CD4-positive, alpha-beta memory T cell (primary cell): ENCODE measurements around the gene ADGRD1. TPM values are rescaled to one million over a fixed set of nuclear protein-coding genes. Genes with fewer than 3 reads are reported as not detected.

Experiments
- CTCF ChIA-PET: fragments of 350-600 bp; sonication (Branson Sonifier 250); formaldehyde crosslinking; loops from one replicate; lab custom pipeline; 2021; ENCODE audit warnings: inconsistent platforms; ENCODE audit not compliant: partially characterized antibody; lab: Charles Lee
- POLR2A ChIA-PET: fragments of 350-600 bp; sonication (Branson Sonifier 250); formaldehyde crosslinking; loops from one replicate; lab custom pipeline; 2021; ENCODE audit not compliant: partially characterized antibody; lab: Charles Lee
- DNase-seq, 5 donors: peaks; one replicate each; pipeline versions ENCODE4 v3.0.0 to v3.0.0-alpha.2; 2020 to 2022; ENCODE audit warnings: mixed read lengths in 1 of 5
- H3K27ac ChIP-seq: one replicate; pipeline ENCODE4 v1.7.0; 2013; ENCODE audit warnings: low read depth, low read length
- H3K27me3 ChIP-seq: 2 replicates; pipeline ENCODE4 v1.7.0; 2013; ENCODE audit warnings: mild to moderate bottlenecking, low read length, moderate library complexity; ENCODE audit not compliant: insufficient read depth
- H3K36me3 ChIP-seq: 2 replicates; pipeline ENCODE4 v1.7.0; 2013; ENCODE audit warnings: mild to moderate bottlenecking, low read length, moderate library complexity; ENCODE audit not compliant: insufficient read depth
- H3K4me1 ChIP-seq: 2 replicates; pipeline ENCODE4 v1.7.0; 2013; ENCODE audit warnings: mild to moderate bottlenecking, low read length, moderate library complexity; ENCODE audit not compliant: insufficient read depth
- H3K4me3 ChIP-seq, 2 donors: one replicate each; pipeline ENCODE4 v1.7.0; 2013; ENCODE audit warnings: low read length in 2 of 2, mild to moderate bottlenecking in 1 of 2
- H3K9me3 ChIP-seq, 2 donors: one replicate each; pipeline ENCODE4 v1.7.0; 2013; ENCODE audit warnings: low read length in 2 of 2, control low read depth in 1 of 2; ENCODE audit not compliant: control insufficient read depth in 1 of 2
- H3K27ac Mint-ChIP-seq, 7 donors: one replicate each; pipeline ENCODE4 v1.8.0; 2020 to 2021; ENCODE audit warnings: mixed read lengths in 7 of 7, mild to moderate bottlenecking in 6 of 7, inconsistent platforms in 3 of 7, moderate library complexity in 3 of 7
- H3K27me3 Mint-ChIP-seq, 2 donors: one replicate each; pipeline ENCODE4 v1.8.0; 2020 to 2021; ENCODE audit warnings: mixed read lengths in 2 of 2
- H3K36me3 Mint-ChIP-seq, 2 donors: one replicate each; pipeline ENCODE4 v1.8.0; 2020 to 2021; ENCODE audit warnings: mixed read lengths in 2 of 2, inconsistent platforms in 1 of 2, mild to moderate bottlenecking in 1 of 2
- H3K4me1 Mint-ChIP-seq, 4 donors: one replicate each; pipeline ENCODE4 v1.8.0; 2020 to 2021; ENCODE audit warnings: mixed read lengths in 4 of 4, mild to moderate bottlenecking in 1 of 4
- H3K4me3 Mint-ChIP-seq, 8 donors: one replicate each; pipeline ENCODE4 v1.8.0; 2020 to 2021; ENCODE audit warnings: mixed read lengths in 8 of 8, mild to moderate bottlenecking in 7 of 8, moderate library complexity in 6 of 8, inconsistent platforms in 3 of 8
- H3K9me3 Mint-ChIP-seq, 8 donors: one replicate each; pipeline ENCODE4 v1.8.0; 2020 to 2021; ENCODE audit warnings: mixed read lengths in 8 of 8, mild to moderate bottlenecking in 5 of 8, inconsistent platforms in 3 of 8, moderate library complexity in 1 of 8
- intact Hi-C: fragments of 100-400 bp; cut with micrococcal nuclease; formaldehyde crosslinking; loops from one replicate; pipeline ENCODE4 v1.15.1; 2023
- polyA plus RNA-seq, 2 donors: library from polyadenylated mRNA; unstranded; fragments of 300-500 nt; fragmentation: Illumina TruSeq; gene quantifications; one replicate each; pipeline ENCODE4 v1.2.3, GENCODE V29; 2021
- total RNA-seq, 2 experiments: library from RNA; stranded (reverse); gene quantifications; one replicate each; pipeline ENCODE4 v1.2.3, GENCODE V29; 2021

Gene ADGRD1
- total and polyA plus RNA-seq, 4 experiments from 2014 or later, result not detected

- H3K27ac Mint-ChIP-seq, result no peak overlapping the region
- POLR2A ChIA-PET, result no interaction called here
- Histone ChIP-seq H3K27me3 (no peaks in the 10 kb centered on the region), H3K4me1 (no peaks in the 10 kb centered on the region), H3K36me3 (no peaks in the 10 kb centered on the region), H3K9me3 (no peaks in the 10 kb centered on the region), H3K27ac (no peak overlapping the region), H3K4me3 (no peak overlapping the region)
- H3K27me3 Mint-ChIP-seq, result no peaks in the 10 kb centered on the region
- intact Hi-C loops, result no loop called here
- CTCF ChIA-PET, result interaction anchor here (0.6 kb wide), 1 partner anchor 209 kb away, joined by 4 read pairs; no protein-coding TSS in a partner anchor
- no peaks in the 10 kb centered on the region for H3K36me3 Mint-ChIP-seq
- no peak for DNase-seq
- peaks cover 0 to 4% (median 0%) of the 10 kb centered on the region in 8 donors for H3K9me3 Mint-ChIP-seq
- H3K4me3 Mint-ChIP-seq, result no peak overlapping the region
- H3K4me1 Mint-ChIP-seq, result peaks cover 0 to 3% (median 0%) of the 10 kb centered on the region in 4 donors
Measured at GRCh38 chr12:131045705-131046460, 92.2 kb downstream of the ADGRD1 start.

GRCh38 chr12:131046813-131047788 is 93.4 kb downstream of the ADGRD1 start:
- Histone ChIP-seq H3K36me3 (no peaks in the 10 kb centered on the region), H3K4me3 (no peak overlapping the region), H3K27me3 (no peaks in the 10 kb centered on the region), H3K4me1 (no peaks in the 10 kb centered on the region), H3K27ac (no peak overlapping the region), H3K9me3 (no peaks in the 10 kb centered on the region)
- no peaks in the 10 kb centered on the region for H3K36me3 Mint-ChIP-seq
- no peak overlapping the region for H3K4me3 Mint-ChIP-seq
- peaks cover 0 to 3% (median 0%) of the 10 kb centered on the region in 8 donors for H3K9me3 Mint-ChIP-seq
- ChIA-PET POLR2A (no interaction called here), CTCF (no interaction called here)
- intact Hi-C loops, result no loop called here
- H3K4me1 Mint-ChIP-seq, result peaks cover 0 to 3% (median 0%) of the 10 kb centered on the region in 4 donors
- H3K27me3 Mint-ChIP-seq, result no peaks in the 10 kb centered on the region
- H3K27ac Mint-ChIP-seq, result peak overlapping the region in 2 of 7 donors; percentile 35 to 54
- DNase-seq, result no peak

GRCh38 chr12:131047789-131048610 is 94.3 kb downstream of the ADGRD1 start:
- ChIA-PET CTCF (no interaction called here), POLR2A (no interaction called here)
- Mint-ChIP-seq H3K27ac (no peak overlapping the region), H3K36me3 (no peaks in the 10 kb centered on the region), H3K4me1 (peaks cover 0 to 3% (median 0%) of the 10 kb centered on the region in 4 donors), H3K4me3 (no peak overlapping the region), H3K9me3 (peaks cover 0 to 3% (median 0%) of the 10 kb centered on the region in 8 donors), H3K27me3 (no peaks in the 10 kb centered on the region)
- intact Hi-C loops, result no loop called here
- DNase-seq, result no peak
- Histone ChIP-seq H3K36me3 (no peaks in the 10 kb centered on the region), H3K27ac (no peak overlapping the region), H3K4me1 (no peaks in the 10 kb centered on the region), H3K9me3 (no peaks in the 10 kb centered on the region), H3K27me3 (no peaks in the 10 kb centered on the region), H3K4me3 (no peak overlapping the region)

GRCh38 chr12:131048611-131048990 is 94.9 kb downstream of the ADGRD1 start:
- ChIA-PET CTCF (no interaction called here), POLR2A (no interaction called here)
- Mint-ChIP-seq H3K36me3 (no peaks in the 10 kb centered on the region), H3K4me3 (no peak overlapping the region), H3K27me3 (no peaks in the 10 kb centered on the region), H3K4me1 (peaks cover 0 to 3% (median 0%) of the 10 kb centered on the region in 4 donors), H3K27ac (no peak overlapping the region), H3K9me3 (peaks cover 0 to 3% (median 0%) of the 10 kb centered on the region in 8 donors)
- intact Hi-C loops, result no loop called here
- Histone ChIP-seq H3K4me1 (no peaks in the 10 kb centered on the region), H3K4me3 (no peak overlapping the region), H3K9me3 (no peaks in the 10 kb centered on the region), H3K36me3 (no peaks in the 10 kb centered on the region), H3K27ac (no peak overlapping the region), H3K27me3 (no peaks in the 10 kb centered on the region)
- DNase-seq, result no peak

GRCh38 chr12:131049002-131049401 is 95.3 kb downstream of the ADGRD1 start:
- no peak overlapping the region for H3K27ac ChIP-seq
- Mint-ChIP-seq H3K4me3 (no peak overlapping the region), H3K27ac (peak overlapping the region in 1 of 7 donors; percentile 79), H3K36me3 (no peaks in the 10 kb centered on the region), H3K4me1 (peaks cover 0 to 3% (median 0%) of the 10 kb centered on the region in 4 donors), H3K27me3 (no peaks in the 10 kb centered on the region), H3K9me3 (peaks cover 0 to 3% (median 0%) of the 10 kb centered on the region in 8 donors)
- intact Hi-C loops, result no loop called here
- H3K27me3 ChIP-seq, result no peaks in the 10 kb centered on the region
- ChIA-PET POLR2A (no interaction called here), CTCF (no interaction called here)
- no peaks in the 10 kb centered on the region for H3K9me3 ChIP-seq
- no peaks in the 10 kb centered on the region for H3K36me3 ChIP-seq
- no peaks in the 10 kb centered on the region for H3K4me1 ChIP-seq
- DNase-seq, result no peak
- no peak overlapping the region for H3K4me3 ChIP-seq

GRCh38 chr12:131049549-131050339 is 96.0 kb downstream of the ADGRD1 start:
- Mint-ChIP-seq H3K36me3 (no peaks in the 10 kb centered on the region), H3K27me3 (peaks cover 2% of the 10 kb centered on the region in 2 donors), H3K27ac (peak overlapping the region in 1 of 7 donors; percentile 79), H3K4me3 (no peak overlapping the region), H3K9me3 (peaks cover 0 to 3% (median 0%) of the 10 kb centered on the region in 8 donors), H3K4me1 (no peaks in the 10 kb centered on the region)
- ChIA-PET POLR2A (no interaction called here), CTCF (no interaction called here)
- H3K9me3 ChIP-seq, result no peaks in the 10 kb centered on the region
- DNase-seq, result no peak
- no peaks in the 10 kb centered on the region for H3K27me3 ChIP-seq
- H3K4me3 ChIP-seq, result no peak overlapping the region
- no peak overlapping the region for H3K27ac ChIP-seq
- intact Hi-C loops, result no loop called here
- no peaks in the 10 kb centered on the region for H3K36me3 ChIP-seq
- H3K4me1 ChIP-seq, result no peaks in the 10 kb centered on the region
